Activated CD4-positive, CD25-positive, alpha-beta regulatory T cell treated with anti-CD3 and anti-CD28 coated beads, Interleukin-2, amount 50 U/mL, for 72 hours (primary cell): ENCODE measurements around the gene FAM53B.

ENCODE experiments used
- DNase-seq: peaks from one replicate; pipeline ENCODE4 v3.0.0; 2021

Gene FAM53B

DNA sequence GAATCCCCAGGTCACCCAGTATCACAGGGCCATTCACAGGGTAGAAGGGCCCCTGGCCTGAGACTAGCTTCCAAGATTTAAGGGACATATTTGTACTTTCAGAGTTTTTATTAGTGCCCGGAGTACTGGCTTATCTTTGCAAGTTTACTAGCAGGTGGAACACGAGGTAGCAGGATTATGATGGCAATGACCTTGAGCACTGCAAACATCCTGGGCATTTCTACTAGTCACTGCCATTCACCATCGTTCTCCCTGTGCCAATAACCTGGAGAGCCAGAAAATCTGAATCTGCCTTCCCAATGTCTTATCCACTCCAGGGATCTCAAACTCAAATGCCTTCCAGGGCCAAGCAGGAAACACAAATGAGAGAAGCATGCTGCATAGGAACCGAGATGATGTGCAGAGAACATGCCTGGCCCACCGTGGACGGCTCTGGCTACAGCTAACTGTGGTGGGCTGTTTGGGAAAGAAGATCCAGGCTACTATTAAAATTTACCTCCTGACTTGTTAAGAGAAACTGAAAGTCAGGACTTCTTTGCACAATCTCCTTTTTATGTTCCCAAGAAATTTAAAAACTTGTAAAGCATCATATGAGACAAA, 16.7 kb downstream of the FAM53B start:
- peak; percentile 17 for DNase-seq

DNA sequence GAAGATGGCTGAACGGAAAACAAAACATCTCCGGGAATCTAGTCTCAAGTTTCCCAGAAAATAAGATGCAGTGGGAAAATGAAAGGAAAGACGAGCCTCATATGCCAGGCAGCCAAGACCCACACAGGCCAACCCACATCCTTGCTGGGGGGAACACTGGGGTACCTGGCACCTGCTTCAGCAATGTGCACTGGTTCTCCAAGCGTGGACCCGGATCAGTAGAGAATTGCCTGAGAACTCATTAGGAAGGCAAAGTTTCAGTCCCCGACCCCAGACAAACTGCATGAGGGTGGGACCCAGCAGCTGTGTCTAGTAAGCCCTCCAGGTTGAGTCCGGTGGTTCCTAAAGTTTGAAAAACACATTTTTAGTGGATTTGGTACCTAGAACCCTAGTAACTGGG, 18.4 kb downstream of the FAM53B start:
- DNase-seq, result no peak

DNA sequence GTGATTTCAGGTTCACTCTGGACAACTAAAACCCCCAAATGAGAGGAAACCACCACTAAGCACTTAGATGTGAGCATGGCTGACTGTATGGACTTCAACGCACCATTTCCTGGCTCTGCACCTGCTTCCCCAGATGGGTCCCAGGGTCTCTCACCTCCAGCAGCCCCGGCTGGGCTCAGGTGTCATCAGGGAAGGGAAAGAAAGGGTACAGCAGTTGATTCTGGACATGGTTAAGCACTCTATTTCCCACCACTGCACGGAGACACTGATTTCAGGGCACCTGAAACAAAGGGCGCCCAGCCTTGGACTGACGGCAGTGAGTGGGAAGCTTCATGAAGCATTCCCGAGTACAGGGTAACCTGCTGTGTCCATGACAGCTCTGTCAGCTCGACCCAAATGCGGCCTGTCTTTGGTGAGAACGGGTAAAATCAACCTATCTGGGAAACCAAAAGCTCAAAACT, 19.0 kb downstream of the FAM53B start:
- DNase-seq, result peak; percentile 20

DNA sequence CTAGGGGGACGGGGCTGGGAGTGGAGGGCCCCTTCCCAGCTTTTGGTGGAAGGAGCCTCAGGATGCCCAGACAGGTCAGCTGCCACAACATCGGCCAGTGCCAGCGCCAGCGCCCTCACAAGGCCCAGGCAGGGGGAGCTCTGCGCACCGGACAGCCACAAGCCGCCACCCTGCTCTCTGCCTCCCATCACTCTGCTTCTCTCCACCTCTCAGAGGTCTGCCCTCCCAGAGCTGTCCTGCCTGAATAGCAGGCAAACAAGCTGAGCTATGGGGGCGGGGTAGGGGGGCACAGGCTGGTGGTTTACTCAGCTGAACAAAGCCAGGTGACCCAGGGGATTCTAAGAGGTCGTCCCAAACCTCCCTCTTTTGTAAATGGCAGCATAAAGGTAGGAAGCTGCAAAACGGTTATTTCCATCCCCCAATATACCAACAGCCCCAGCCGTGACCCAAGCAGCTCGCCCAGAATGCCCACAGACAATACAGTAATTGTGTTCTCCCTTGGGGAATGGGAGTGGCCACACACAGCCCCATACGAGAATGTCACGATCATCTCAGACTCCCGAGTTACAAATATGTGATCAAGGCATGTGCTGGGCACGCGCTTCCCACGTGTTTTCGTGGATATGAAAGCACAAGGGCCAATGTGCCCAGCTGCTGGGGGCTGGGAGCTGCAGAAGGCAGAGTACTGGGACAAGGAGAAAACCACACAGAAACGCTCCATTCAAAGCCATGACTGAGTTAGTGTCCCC, 19.7 kb downstream of the FAM53B start:
- DNase-seq, result peak; percentile 29

DNA sequence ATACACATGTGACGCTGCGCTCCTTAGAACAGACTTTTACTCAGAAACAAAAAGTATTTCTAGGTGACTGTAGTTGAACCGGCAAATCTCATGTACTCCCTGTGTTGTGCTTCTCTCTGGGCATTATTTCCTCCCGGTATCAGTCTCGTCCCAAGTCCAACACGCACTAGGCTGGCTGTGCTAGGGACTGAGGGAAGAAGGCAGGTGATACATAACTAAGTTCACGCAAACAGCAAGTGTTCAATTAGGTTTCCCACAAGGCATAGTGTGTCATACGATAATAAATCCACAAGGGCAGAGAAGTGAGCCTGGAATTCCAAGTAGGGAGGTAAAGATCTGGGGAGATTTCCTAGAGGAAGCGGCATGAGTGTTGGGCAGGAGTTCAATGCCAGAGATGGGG, 20.4 kb downstream of the FAM53B start:
- DNase-seq, result no peak

DNA sequence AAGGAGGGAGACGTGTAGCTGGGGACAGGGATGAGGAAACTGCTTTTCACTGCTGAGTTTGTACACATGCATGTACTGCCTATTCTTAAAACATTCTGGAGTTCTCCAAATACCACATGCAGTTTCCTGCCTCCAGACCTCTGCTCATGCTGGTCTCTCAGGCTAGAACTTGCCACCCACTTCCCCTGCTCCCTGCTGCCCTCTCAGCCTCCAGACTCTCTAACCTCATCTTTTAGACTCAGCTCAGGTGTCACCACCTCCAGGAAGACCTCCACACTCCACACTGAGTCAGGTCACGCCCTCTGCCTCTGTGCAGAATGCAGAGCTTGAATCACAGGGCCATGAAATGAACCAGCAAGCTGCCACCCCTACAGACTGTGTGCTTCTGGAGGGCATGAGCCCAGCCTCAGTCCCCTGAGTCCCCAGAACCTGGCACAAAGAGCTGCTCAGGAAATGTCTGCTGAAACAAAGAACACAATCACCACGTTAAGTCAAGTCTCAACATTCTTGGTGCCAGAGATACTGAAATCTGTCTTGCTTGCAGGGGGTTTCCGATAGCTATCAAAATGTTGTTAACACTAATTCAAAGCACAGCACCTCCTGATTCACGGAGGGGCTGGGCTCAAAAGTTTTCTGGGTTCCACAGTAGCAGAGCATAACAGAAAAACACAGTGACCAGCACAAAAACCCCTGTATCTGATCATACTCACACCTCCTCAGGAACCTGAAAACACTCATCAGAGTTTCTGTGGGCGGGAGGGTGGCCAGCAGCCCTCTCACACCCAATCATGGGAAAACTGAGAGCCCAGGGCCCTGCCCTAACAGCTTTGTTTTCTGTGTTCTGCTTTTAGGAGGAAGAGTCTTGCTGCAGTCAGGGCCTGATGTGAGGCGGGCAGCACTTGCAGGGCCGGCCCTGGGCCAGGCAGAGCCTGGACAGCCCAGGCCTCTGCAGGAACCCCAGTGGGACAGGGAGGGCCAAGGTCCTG, 21.1 kb downstream of the FAM53B start:
- DNase-seq, result peak; percentile 66

DNA sequence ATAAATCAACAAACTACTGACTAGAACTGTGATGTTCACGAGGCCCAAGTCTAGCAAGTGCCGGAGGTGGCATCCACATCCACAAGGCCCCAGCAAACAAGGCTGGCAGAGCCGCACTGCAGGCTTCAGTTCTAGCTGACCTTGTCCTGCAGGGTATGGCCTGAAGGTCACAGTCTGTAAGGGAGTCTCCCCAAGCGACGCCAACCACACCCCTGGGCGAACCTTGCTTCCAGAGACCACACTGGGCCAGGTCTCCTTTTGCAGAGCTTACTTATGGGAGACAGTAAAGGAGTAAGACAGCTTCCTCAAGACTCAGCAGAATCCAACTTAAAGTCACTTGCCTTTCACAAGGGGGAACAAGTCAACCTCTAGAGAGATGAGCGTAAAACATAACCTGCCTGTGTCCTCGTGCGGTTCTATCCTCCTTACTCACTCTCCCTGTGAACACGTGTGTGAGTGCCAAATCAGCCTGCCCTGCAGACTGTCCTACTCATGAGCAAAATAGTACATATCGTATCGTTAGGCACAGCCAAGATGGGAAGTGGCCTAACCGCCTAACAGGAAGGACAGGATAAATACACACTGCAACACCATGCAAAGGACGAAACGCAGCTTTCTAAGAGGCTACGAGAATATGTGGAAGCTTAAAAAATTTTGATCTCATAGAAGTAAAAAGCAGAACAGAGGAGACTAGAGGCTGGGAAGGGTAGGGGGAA, 22.7 kb downstream of the FAM53B start:
- no peak for DNase-seq

DNA sequence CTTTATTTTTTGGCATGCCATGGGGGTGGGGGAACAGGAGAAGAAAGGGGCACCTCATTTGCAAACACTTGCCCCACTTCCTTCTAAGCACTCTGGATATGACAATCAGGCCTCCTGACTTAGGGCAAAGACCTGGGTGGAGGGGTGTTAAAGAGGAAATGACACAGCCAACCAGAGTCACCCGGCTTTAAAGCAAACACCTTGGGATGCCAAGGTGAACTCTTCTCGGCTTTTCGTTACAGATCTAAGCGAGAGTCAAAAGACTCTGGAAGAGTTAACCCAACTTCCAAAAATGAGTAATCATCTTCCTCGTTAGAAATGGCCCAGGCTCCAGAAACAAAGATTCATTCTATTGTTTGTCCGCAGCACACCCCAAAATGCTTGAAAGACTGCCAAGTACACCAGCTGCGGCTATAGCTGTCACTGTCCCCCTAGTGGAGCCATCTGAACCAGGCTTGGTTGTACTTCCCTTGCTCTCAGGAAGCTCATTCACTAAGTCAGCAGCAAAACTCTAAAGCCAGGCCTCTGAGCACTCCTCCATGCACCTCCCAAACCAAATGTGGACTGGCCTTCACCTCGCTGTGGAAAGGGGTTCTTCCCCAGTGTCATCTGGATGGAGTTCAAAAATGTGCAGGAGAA, 24.8 kb downstream of the FAM53B start:
- DNase-seq, result peak; percentile 60

DNA sequence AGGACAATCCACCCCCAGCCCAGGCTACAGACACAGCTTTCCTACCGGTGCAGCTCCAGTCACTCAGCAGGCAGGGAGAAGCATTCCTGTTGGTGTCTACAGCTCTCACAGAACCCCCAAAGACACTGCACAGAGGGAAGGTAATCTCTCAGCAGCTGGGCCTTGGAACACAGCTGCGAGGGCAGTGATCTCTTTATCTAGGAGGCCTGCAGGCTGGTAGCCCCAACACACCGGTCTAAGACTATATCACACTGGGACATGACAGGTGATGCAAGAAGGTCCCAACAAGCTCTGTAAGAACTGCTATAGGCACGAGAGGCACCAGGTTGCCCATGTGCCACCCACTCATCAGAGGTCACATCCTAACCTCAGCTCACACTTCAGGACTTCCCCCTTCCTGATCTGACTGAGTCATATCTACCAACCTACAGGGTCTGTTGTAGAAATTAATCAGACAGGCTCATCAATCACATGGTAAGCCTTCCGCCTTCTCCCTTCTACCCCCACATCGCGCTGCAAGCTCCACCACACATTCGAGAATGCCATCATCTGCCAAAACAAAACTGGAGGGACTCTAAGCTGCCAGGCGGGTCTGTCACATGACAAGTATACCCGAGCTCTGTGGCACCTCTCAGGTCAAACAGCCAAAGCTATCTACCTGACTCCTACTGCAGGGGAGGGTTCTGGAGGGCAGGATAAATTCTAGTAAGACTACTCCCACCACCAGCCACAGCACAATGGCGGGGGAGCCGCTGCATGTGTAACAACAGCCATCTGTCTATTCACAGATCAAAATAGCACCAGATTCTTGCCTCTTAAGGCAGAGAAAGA, 26.1 kb downstream of the FAM53B start:
- peak; percentile 74 for DNase-seq

DNA sequence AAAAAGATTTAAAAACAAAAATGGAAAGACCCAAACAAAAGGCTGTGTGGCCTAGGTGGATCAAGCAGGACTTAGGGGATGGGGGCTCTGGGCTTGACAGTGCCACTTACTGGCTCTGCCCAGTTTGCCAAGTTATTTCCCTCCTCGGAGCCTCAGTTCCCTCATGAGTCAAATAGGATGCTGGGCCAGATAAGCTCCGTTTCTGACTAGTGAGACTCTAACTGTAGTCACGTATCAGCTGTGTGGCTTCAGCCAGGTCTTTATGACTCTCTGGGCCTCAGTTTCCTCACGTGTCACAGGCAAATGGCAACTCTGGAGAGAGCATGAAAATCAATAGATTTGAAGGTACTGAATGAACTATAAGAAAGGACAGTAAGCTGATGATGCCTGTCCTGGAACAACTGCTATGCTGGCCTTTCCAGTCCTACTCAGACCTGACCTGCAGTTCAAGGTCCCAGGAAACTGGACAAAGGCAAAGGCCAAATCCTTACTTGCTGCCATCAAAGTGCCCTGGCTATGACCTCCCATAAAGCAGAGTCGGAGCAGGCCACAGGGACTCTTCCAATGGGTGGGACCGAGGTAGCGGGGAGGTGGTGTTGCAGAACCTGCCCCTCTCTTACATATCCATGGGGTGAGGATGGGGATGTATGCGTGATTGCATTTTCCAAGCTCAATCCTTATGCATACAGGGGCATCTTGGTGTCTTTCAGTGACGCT, 27.0 kb downstream of the FAM53B start:
- no peak for DNase-seq

DNA sequence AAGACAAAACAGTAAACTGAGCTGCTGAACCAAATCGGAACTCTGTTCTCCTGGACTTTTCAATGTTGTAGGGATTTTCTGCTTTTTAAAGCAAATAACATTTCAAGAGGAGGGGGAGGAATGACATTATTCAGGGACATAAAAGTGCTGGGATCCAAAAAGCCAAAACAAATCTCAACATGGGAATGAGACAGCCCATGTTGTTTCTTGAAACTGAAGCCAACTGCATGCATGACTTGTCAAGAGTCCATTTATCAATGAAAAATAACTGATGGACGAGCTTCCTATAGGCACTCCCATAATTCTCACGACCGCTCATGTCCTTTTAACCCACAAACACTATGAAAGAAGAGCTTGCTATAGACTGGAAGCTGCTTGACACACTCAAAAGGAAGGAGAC, 27.8 kb downstream of the FAM53B start:
- no peak for DNase-seq

DNA sequence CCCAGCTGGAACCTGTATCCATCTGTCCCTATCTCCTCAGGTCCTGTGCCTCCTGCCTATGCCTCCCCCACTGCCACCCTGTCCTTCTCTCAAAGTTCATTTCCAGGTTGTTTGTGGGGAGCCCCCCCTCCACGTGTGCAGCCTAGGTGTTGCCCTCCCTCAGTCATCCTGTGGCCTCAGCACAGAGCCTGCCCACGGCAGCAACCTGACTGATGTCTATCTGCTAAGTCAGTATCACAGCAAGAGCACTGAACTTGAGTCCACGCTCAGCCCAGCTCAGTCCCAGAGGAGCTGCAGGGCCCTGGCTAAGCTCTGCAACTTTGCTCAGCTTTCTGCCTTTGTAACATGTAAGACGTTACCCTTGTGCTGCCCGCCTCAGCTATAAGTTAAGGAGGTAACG, 28.7 kb downstream of the FAM53B start:
- peak; percentile 38 for DNase-seq

DNA sequence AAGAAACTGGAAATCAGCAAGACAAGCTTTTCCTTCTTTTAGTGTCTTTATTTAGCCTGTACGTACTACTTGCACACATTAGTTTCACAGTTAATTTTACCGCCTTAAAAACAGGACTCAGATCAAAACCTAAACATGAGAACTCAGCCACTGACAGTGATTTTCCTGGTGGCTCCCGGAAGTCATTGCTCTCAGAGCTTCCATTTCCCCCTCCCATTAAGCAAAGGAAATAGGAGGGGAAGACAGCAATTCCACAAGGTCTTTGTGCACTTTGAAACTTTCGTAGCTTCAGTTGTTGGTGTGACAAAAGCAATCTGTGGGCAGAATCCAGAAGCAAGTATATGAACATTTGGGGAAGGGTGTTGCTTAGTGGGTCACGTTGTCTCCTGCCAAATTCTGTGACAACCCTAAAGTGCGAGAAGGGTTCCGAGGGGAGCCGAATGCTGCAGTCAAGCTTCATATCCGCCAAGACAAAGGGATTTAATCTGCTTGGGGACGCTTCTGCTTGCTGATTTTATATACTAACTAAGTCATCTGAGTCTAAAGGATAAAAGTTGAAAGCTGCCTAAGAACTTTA, 30.4 kb downstream of the FAM53B start:
- no peak for DNase-seq

DNA sequence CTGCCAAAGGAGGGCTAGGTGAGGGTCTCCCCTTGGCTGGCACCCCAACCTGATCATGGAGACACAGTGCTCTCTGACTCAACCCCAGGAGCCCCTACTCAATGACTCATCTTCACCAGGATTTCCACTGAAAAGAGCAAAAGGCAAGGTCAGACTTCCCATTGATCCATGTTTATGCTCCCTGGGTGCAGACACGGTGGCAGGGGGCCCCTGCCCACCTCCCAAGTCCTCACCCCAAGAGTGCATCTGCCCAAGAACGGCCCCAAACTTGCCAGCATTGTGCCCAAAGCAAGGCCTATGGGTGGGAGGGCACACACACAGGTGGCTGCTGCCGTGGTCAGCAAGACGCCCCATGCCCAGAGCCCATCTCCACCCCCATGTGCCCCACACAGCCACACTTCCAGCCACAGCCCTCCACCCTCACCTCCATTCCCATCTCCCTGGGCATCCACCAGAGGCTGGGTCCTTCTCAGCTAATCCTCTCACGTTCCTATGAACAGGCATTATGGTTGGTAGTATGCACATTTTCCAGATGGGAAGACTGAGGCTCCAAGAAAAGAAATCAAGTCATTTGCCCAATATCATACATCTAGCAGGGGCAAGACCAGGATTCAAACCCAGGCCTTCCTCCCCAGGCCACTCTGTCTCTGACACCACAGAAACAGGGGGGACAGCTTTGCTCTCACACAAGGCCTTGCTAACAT, 31.3 kb downstream of the FAM53B start:
- no peak for DNase-seq

DNA sequence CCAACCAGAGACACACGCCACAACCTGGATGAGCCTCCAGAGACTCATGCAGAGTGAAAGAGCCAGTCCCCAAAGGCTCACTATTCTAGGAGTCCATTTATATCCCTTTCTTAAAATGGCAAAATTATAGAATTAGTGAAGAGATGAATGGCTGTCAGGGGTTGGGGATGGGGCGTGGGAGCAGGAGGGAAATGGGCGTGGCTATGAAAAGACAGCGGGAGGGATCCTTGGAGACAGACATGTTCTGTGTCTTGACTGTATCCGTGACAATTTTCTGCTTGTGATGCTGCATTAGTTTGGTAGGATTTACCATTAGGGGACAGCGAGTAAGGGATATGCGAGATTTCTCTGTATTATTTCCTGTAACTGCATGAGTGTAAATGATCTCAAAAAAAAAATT, 33.0 kb downstream of the FAM53B start:
- DNase-seq, result no peak

DNA sequence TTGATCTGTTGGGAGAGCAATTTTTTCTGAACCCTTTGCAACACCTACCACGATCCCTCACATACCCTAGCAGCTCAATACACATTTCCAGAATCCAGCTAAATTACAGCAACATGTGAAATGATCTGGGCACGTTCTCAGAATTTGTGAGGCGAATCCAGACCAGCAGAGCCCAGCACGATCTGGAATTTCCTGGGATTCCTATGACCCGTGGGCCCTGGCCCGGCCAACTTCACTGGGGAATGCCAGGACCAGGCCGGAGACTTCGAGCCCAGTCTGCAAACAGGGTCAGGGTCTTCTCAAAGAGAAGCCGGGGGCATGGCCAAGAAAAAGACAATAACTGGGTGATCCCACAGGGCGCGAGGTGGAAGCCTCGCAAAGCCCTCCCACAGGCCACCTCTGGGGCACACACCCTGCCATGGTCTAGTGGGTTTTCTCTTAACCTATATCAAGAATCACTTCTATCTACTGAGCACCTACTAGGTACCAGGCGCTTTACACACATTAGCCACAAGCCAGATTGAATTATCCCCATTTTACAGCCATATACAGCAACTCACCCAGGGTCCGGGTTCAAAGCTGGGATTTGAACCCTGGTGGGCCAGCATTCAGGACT, 33.8 kb downstream of the FAM53B start:
- no peak for DNase-seq

DNA sequence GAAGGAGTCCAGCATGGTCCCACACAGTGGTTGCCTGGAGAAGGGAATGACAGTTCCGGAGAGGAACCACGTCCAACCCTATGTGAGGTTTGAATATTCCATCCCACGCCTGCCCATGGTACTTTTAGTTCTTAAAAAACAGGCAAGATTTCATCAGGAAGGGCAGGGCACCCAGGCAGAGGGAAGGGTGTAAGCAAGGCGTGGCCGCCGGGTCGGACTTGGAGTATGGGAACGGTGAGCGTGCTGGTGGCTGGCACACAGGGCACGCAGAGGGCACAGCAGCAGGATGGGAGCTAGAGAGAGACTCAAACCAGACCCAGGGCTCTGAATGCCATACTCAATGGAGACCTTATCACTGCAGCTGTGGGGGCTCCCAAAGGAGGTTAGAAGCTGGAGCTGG, 34.3 kb downstream of the FAM53B start:
- DNase-seq, result no peak

DNA sequence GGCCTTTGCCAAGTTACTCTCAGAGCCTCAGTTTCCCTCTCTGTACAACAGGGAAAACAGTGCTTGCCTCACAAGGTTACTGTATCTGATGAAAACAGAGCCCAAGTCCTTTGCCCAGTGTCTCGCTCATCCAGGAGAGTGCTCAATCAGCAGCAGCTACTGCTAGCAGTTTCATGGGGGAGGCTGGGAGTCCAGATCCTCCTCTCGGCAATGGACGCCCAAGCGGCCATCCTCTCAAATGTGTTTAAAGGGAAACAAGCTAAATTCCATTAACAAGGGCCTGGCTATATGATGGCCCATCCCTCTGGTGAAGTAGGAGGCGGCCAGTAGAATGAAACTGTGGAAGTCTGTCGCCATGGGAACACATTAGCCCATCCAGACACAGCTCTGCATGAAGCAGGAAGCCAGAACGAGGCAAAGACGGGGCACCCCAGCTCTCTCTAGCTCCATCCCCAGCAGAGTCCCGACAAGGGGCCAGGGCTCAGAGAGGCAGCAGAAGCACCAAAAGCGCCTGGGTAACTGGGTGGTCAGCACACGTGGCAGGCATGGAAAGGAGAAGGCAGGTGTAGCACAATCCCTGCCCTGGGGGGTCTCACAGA, 35.2 kb downstream of the FAM53B start:
- DNase-seq, result no peak
